SU-DHL-6 (cell line): ENCODE results near the gene PGLYRP4.

Experiments used
- CTCF ChIP-seq: fragments of 200-600 bp; sonication (generic); IDR thresholded peaks from one replicate; pipeline ENCODE4 v1.5.1; 2017; ENCODE audit warnings: antibody characterized with exemption, mild to moderate bottlenecking, low read length, moderate library complexity; ENCODE audit not compliant: insufficient read depth, poor library complexity, severe bottlenecking
- EZH2phosphoT487 ChIP-seq: fragments of 200-600 bp; sonication (generic), shearing (Covaris generic); conservative IDR thresholded peaks from 2 replicates; pipeline ENCODE4 v1.6.1; 2018; ENCODE audit warnings: mild to moderate bottlenecking, antibody characterized with exemption, low read length, moderate library complexity, mixed read lengths

GRCh38 chr1:153386500-153386901 lies 37.9 kb upstream of the PGLYRP4 start:
- TF ChIP-seq CTCF: no peak
- no peak for TF ChIP-seq EZH2phosphoT487
